ENCODE measurements around the gene ITFG1. TPM values are rescaled to one million over a fixed set of nuclear protein-coding genes. Genes with fewer than 3 reads are reported as not detected.

The ITFG1 gene
- total and polyA plus RNA-seq, 9 of the 15 experiments (the other 6 are each of a cell fraction or from before 2014, with no cell fraction given), result 17.1 to 83.5 (median 35.8) TPM

DNA sequence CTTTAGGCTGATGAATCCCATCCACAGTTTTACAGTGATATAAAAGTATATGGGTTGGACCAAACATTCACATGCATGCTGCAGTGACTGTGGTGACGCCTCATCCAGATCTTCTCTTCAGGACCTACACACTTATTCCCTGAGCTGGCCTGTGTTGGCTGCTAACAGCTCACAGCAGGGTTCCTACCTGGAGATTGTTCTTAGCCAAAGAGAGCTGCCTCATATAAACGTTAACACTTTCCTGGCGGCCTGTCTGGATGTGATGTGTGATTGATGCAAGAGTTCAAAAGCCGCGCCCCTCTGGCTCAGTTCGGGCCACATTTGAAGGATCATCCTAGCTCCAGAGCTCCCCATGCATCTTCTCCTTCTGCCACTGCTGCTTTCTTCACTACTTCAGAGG lies 224.1 kb downstream of the ITFG1 start:
- DNase-seq (ENCODE audit: extremely low read depth in 1 of 4, low spot score in 3 of 4), result no peak
- no peak for FAIRE-seq
- no peak overlapping the region for H3K4me2 ChIP-seq (ENCODE audit: insufficient read depth, low read length)
- no peak overlapping the region for H3K9ac ChIP-seq (ENCODE audit: insufficient read depth in 1 of 2, low read depth in 2 of 2, low read length in 2 of 2)
- no peaks in the 10 kb centered on the region for H4K20me1 ChIP-seq (replicated peaks; ENCODE audit: control insufficient read depth, insufficient read depth, low read length)
- in situ Hi-C loops (cut with MboI) (no loop called here), intact Hi-C loops (cut with micrococcal nuclease) (no loop called here)
- no peak overlapping the region for H3K27ac ChIP-seq (ENCODE audit: extremely low read depth, low read depth, low read length)
- no peaks in the 10 kb centered on the region for H3K4me1 ChIP-seq (replicated peaks in 1 of 2; ENCODE audit: control insufficient read depth in 2 of 2, insufficient read depth in 2 of 2, low read length in 2 of 2)
- no peaks in the 10 kb centered on the region for H3K9me3 ChIP-seq (replicated peaks; ENCODE audit: control insufficient read depth, insufficient read depth, low read depth, low read length)
- CTCF ChIA-PET (ENCODE audit: low intra/inter-chr PET ratio), result interaction anchor here (0.5 kb wide), 1 partner anchor 101 kb away, joined by 3 read pairs; no protein-coding TSS in a partner anchor
- no peak overlapping the region for H2AFZ ChIP-seq (ENCODE audit: low read depth, low read length)
- POLR2A ChIA-PET, result interaction anchor here (1.2 kb wide), 1 partner anchor 10 kb away, joined by 4 read pairs; no protein-coding TSS in a partner anchor
- 0 out of 3 replicates have a peak, but pooled peaks cover 4% of the 10 kb centered on the region for H3K36me3 ChIP-seq (ENCODE audit: control insufficient read depth, insufficient read depth, low read length)
- no peaks in the 10 kb centered on the region for H3K9me1 ChIP-seq (ENCODE audit: control insufficient read depth, insufficient read depth, low read length)
- no peak for ATAC-seq
- no peaks in the 10 kb centered on the region for H3K27me3 ChIP-seq (ENCODE audit: control insufficient read depth in 2 of 2, insufficient read depth in 2 of 2, low read length in 2 of 2)
- 79% methylated on average over 6 of the region's 6 CpGs for WGBS (ENCODE audit: insufficient coverage, low coverage, missing lambda C conversion rate)
- no peaks in the 10 kb centered on the region for H3K79me2 ChIP-seq (ENCODE audit: control insufficient read depth, insufficient read depth, low read length)
- H3K4me3 ChIP-seq, result no peak overlapping the region
- BruUV-seq (replicated peaks), result no TSS peak
- no peak for TF ChIP-seq POLR2AphosphoS2 (IDR thresholded peaks at IDR 0.05; ENCODE audit: low read length)
- TF ChIP-seq CEBPG (CRISPR knock-in tag; IDR thresholded peaks at IDR 0.05), result no peak
- TF ChIP-seq CEBPG (tag; conservative IDR thresholded peaks at IDR 0.05 in 1 of 2, IDR thresholded peaks at IDR 0.05 in 1 of 2), result no peak
- no peak for TF ChIP-seq ZNF239 (CRISPR knock-in tag; IDR thresholded peaks at IDR 0.05)
- no peak for TF ChIP-seq PRPF4 (IDR thresholded peaks at IDR 0.05; ENCODE audit: insufficient read depth, low read depth, low read length, poor library complexity, severe bottlenecking)
- TF ChIP-seq GTF2F1 (IDR thresholded peaks at IDR 0.05; ENCODE audit: low read depth, low read length), result no peak
- TF ChIP-seq MTA2 (IDR thresholded peaks at IDR 0.05; ENCODE audit: low read depth), result no peak
- no peak for TF ChIP-seq NFIX (CRISPR knock-in tag; IDR thresholded peaks at IDR 0.05; ENCODE audit: low read depth)
- no peak for TF ChIP-seq SMAD3 (CRISPR knock-in tag; conservative IDR thresholded peaks at IDR 0.05)
- no peak for TF ChIP-seq ZNF165 (CRISPR knock-in tag; IDR thresholded peaks at IDR 0.05; ENCODE audit: borderline replicate concordance)
- TF ChIP-seq TBL1XR1 (IDR thresholded peaks at IDR 0.05; ENCODE audit: low read length in 2 of 2), result no peak
- TF ChIP-seq, protein P1, sequence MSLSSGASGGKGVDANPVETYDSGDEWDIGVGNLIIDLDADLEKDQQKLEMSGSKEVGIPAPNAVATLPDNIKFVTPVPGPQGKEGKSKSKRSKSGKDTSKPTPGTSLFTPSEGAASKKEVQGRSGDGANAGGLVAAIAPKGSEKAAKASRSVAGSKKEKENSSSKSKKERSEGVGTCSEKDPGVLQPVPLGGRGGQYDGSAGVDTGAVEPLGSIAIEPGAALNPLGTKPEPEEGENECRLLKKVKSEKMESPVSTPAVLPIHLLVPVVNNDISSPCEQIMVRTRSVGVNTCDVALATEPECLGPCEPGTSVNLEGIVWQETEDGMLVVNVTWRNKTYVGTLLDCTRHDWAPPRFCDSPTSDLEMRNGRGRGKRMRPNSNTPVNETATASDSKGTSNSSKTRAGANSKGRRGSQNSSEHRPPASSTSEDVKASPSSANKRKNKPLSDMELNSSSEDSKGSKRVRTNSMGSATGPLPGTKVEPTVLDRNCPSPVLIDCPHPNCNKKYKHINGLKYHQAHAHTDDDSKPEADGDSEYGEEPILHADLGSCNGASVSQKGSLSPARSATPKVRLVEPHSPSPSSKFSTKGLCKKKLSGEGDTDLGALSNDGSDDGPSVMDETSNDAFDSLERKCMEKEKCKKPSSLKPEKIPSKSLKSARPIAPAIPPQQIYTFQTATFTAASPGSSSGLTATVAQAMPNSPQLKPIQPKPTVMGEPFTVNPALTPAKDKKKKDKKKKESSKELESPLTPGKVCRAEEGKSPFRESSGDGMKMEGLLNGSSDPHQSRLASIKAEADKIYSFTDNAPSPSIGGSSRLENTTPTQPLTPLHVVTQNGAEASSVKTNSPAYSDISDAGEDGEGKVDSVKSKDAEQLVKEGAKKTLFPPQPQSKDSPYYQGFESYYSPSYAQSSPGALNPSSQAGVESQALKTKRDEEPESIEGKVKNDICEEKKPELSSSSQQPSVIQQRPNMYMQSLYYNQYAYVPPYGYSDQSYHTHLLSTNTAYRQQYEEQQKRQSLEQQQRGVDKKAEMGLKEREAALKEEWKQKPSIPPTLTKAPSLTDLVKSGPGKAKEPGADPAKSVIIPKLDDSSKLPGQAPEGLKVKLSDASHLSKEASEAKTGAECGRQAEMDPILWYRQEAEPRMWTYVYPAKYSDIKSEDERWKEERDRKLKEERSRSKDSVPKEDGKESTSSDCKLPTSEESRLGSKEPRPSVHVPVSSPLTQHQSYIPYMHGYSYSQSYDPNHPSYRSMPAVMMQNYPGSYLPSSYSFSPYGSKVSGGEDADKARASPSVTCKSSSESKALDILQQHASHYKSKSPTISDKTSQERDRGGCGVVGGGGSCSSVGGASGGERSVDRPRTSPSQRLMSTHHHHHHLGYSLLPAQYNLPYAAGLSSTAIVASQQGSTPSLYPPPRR (CRISPR knock-in tag; IDR thresholded peaks at IDR 0.05; ENCODE audit: borderline replicate concordance), result no peak
- TF ChIP-seq BRCA1 (IDR thresholded peaks at IDR 0.05), result no peak
- no peak for TF ChIP-seq BRCA1 (CRISPR knock-in tag; IDR thresholded peaks at IDR 0.05)
- TF ChIP-seq PHTF2 (CRISPR knock-in tag; IDR thresholded peaks at IDR 0.05), result no peak
- no peak for TF ChIP-seq BHLHE40 (IDR thresholded peaks at IDR 0.05; ENCODE audit: low read length)
- no peak for TF ChIP-seq CBX8 (IDR thresholded peaks at IDR 0.05; ENCODE audit: borderline replicate concordance, extremely low read depth, low read depth, low read length, poor library complexity, severe bottlenecking)
- TF ChIP-seq BCOR (IDR thresholded peaks at IDR 0.05), result no peak
- TF ChIP-seq SMAD1 (IDR thresholded peaks at IDR 0.05; ENCODE audit: low read depth, low read length, partially characterized antibody), result no peak
- no peak for TF ChIP-seq NR4A1 (CRISPR knock-in tag; IDR thresholded peaks at IDR 0.05)
- TF ChIP-seq NR4A1 (tag; IDR thresholded peaks at IDR 0.05), result no peak
